ENCODE measurements around the gene CCNT1. TPM values are rescaled to one million over a fixed set of nuclear protein-coding genes. Genes with fewer than 3 reads are reported as not detected.
"Not testable (repeated sequence)": the region's sequence is repeated elsewhere in the genome, so short reads cannot be mapped to it uniquely, and the experiment has no call there.

The CCNT1 gene
- total and polyA plus RNA-seq, 10 of the 15 experiments (the other 5 are each of a cell fraction or from before 2014, with no cell fraction given) = 6.3 to 37.3 (median 20.0) TPM

DNA sequence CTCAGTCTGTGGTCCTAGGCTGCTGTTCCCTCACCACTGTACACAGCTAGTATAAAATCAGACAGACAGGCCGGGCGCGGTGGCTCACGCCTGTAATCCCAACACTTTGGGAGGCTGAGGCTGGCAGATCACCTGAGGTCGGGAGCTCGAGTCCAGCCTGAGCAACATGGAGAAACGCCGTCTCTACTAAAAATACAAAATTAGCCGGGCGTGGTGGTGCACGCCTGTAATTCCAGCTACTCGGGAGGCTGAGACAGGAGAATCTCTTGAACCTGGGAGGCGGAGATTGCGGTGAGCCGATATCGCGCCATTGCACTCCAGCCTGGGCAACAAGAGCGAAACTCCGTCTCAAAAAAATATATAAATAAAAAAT is 34.0 kb downstream of the CCNT1 start:
- ChIA-PET CTCF (interaction anchor here (0.7 to 1.5 kb wide), 6 partner anchors 9 to 306 kb away, joined by 3 to 6 read pairs (median 3); no protein-coding TSS in a partner anchor), RAD21 (ENCODE audit: unreplicated experiment) (interaction anchor here (0.6 kb wide), 1 partner anchor 24 kb away, joined by 3 read pairs; no protein-coding TSS in a partner anchor), POLR2A (interaction anchor here (0.8 to 1.8 kb wide), 9 partner anchors 8 to 719 kb away, joined by 3 to 11 read pairs (median 4); partner anchors contain the start of genes ARF3 and TMEM106C), SMC1A (ENCODE audit: uncharacterized antibody, unreplicated experiment) (interaction anchor here (1.0 to 2.5 kb wide), 5 partner anchors 10 to 112 kb away, joined by 3 to 10 read pairs (median 6); partner anchors contain the start of gene CCNT1)
- 30% methylated on average over 19 of the region's 19 CpGs for WGBS (ENCODE audit: insufficient coverage, insufficient replicate concordance, low lambda C conversion rate, missing lambda C conversion rate)
- peaks cover 44% of the 10 kb centered on the region for H3K79me2 ChIP-seq (ENCODE audit: control insufficient read depth, insufficient read depth, low read length)
- H4K20me1 ChIP-seq (ENCODE audit: control insufficient read depth, insufficient read depth); H3K27me3 ChIP-seq (replicated peaks in 1 of 2; ENCODE audit: control insufficient read depth in 2 of 2, insufficient read depth in 2 of 2, low read length in 1 of 2); in situ Hi-C loops (cut with MboI); H3K4me1 ChIP-seq (ENCODE audit: control insufficient read depth, insufficient read depth, low read length); FAIRE-seq; ATAC-seq; DNase-seq (ENCODE audit: low read depth, low spot score); H3K9me3 ChIP-seq (replicated peaks; ENCODE audit: control insufficient read depth, insufficient read depth, low read length); H3K36me3 ChIP-seq (ENCODE audit: control insufficient read depth in 2 of 2, insufficient read depth in 2 of 2, low read length in 1 of 2); BruUV-seq (replicated peaks): not testable (repeated sequence)
- peak overlapping the region; percentile 65 for H3K9ac ChIP-seq (ENCODE audit: control insufficient read depth, insufficient read depth, low read length)
- H3K4me2 ChIP-seq (ENCODE audit: control insufficient read depth, insufficient read depth) = peak overlapping the region; percentile 57
- peak overlapping the region; percentile 90 for H2AFZ ChIP-seq (ENCODE audit: control insufficient read depth, low read depth, low read length)
- TF ChIP-seq, protein P1, sequence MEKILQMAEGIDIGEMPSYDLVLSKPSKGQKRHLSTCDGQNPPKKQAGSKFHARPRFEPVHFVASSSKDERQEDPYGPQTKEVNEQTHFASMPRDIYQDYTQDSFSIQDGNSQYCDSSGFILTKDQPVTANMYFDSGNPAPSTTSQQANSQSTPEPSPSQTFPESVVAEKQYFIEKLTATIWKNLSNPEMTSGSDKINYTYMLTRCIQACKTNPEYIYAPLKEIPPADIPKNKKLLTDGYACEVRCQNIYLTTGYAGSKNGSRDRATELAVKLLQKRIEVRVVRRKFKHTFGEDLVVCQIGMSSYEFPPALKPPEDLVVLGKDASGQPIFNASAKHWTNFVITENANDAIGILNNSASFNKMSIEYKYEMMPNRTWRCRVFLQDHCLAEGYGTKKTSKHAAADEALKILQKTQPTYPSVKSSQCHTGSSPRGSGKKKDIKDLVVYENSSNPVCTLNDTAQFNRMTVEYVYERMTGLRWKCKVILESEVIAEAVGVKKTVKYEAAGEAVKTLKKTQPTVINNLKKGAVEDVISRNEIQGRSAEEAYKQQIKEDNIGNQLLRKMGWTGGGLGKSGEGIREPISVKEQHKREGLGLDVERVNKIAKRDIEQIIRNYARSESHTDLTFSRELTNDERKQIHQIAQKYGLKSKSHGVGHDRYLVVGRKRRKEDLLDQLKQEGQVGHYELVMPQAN (conservative IDR thresholded peaks at IDR 0.05) = peak; percentile 22
- 0 out of 2 replicates have a peak, but pooled peaks have one; percentile 25 for TF ChIP-seq RUNX3 (IDR thresholded peaks at IDR 0.05; ENCODE audit: low read length)
- TF ChIP-seq ZNF217 (IDR thresholded peaks at IDR 0.05) = peak; percentile 63
- 0 out of 2 replicates have a peak, but pooled peaks have one; percentile 15 for TF ChIP-seq ZBED1 (IDR thresholded peaks at IDR 0.05; ENCODE audit: borderline replicate concordance)
- peak; percentile 22; the same call in 1 of the 2 replicates for TF ChIP-seq MLLT1 (IDR thresholded peaks at IDR 0.05)
- peak overlapping the region; percentile 57; the same call in 1 of the 2 replicates for H3K27ac ChIP-seq (ENCODE audit: control insufficient read depth, insufficient read depth)
- H3K4me3 ChIP-seq = peak overlapping the region; percentile 82
- intact Hi-C loops (cut with micrococcal nuclease; ENCODE audit: unreplicated experiment) = loop anchor here (2.0 kb wide), 1 partner anchor 34 kb away; the partner anchor contains the start of gene CCNT1
